ENCODE data around the gene QSOX2. TPM values are rescaled to one million over a fixed set of nuclear protein-coding genes. Genes with fewer than 3 reads are reported as not detected.
"Not testable (repeated sequence)": the region's sequence is repeated elsewhere in the genome, so short reads cannot be mapped to it uniquely, and the experiment has no call there.

Gene QSOX2
- polyA plus RNA-seq, 3 donors = 4.5 to 7.3 (median 6.8) TPM

GRCh38 chr9:136268735-136269134, 23.1 kb upstream of the QSOX2 start:
- WGBS, 3 donors = 50 to 77% (median 62%) methylated on average over 6 of the region's 6 CpGs
- no peak overlapping the region for H3K27ac ChIP-seq (ENCODE audit: low read depth, low read length)

- no peak overlapping the region for H3K27ac ChIP-seq (ENCODE audit: low read depth, low read length)
- WGBS, 3 donors = 50 to 66% (median 55%) methylated on average over 6 of the region's 6 CpGs
These were observed 22.7 kb upstream of the QSOX2 start for GRCh38 chr9:136268318-136268717.

DNA sequence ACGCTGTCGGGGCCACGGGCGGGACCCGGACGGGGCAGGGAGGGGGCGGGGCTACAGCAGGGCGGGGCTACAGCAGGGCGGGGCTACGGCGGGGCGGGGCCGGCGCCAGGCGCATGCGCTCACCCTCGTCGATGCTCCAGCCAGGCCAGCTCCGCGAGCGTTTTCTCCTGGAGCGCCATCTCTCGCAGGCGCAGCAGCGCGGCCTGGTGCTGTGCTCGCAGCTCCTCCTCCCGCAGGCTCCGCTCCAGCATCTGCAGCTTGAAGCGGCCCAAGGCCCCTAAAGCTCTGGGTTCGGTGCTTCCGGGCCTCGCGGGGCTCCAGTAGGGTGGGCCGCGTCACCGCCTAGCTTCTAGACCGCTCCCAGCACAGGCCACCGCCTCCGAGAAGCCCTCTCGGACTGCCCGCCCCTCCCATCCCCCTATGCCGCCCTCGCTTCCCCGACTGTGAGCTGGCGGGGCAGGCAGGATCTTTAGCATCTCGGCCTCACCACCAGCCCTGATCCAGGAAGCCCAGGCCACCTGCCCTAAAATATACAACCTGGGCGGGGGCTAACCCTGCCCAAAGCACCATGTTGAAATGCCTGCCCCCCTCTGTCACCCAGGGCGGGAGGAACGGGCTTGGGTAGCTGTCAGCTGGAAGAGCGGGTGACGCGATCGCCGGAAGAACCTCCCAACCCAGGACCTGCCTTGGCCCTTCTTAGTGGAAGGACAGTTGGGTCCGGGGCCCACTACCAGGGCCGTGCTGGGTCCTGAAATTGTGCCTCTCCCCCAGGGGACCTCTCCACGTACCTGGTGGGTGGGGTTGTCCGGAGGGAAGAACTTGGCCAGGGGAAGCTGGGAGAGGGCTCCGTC, 21.9 kb upstream of the QSOX2 start:
- H3K27ac ChIP-seq (ENCODE audit: low read depth, low read length) = no peak overlapping the region
- 12 to 16% (median 16%) methylated on average over 51 to 60 of the region's 60 CpGs for WGBS, 3 donors

DNA sequence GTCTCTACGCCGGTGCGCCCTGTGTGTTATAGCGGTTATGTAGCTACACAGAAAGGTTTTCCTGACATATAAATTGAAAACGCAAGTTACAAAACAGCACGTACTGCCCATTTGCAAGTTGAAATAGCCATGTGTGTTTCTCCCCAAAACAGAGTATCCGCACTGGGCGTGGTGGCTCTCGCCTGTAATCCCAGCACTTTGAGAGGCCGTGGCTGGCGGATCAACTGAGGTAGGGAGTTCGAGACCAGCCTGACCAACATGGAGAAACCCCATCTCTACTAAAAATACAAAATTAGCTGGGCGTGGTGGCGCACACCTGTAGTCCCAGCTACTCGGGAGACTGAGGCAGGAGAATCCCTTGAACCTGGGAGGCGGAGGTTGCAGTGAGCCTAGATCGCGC, 21.0 kb upstream of the QSOX2 start:
- H3K27ac ChIP-seq (ENCODE audit: low read depth, low read length) = not testable (repeated sequence)
- 89 to 90% (median 90%) methylated on average over 18 of the region's 18 CpGs for WGBS, 3 donors

GRCh38 chr9:136265561-136266355, 20.1 kb upstream of the QSOX2 start:
- WGBS, 3 donors = 88 to 95% (median 90%) methylated on average over 17 of the region's 17 CpGs
- H3K27ac ChIP-seq (ENCODE audit: low read depth, low read length) = no peak overlapping the region

GRCh38 chr9:136264441-136265405, 19.1 kb upstream of the QSOX2 start:
- 79 to 81% (median 79%) methylated on average over 22 to 24 of the region's 24 CpGs for WGBS, 3 donors
- H3K27ac ChIP-seq (ENCODE audit: low read depth, low read length) = no peak overlapping the region

DNA sequence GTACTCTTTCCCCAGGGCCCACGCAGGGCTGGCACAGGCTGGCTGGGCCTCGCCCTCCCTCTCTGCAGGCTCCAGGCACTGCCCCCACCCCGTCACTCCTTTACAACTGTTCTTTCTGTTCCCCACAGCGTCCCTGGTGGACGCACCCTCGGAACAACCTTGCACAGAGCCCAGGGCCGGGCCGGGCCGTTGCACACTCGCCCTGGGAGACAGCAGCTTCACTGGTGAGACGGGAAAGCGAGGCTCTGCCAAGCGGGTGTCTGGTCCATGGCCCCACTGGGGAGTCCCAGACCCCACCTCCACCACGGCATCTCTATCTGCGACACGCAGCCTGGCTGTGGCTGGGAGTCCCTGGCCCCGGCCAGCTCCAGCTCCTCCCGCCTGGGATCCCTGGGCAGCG, 18.4 kb upstream of the QSOX2 start:
- 77 to 85% (median 80%) methylated on average over 16 to 19 of the region's 19 CpGs for WGBS, 3 donors
- no peak overlapping the region for H3K27ac ChIP-seq (ENCODE audit: low read depth, low read length)

- H3K27ac ChIP-seq (ENCODE audit: low read depth, low read length) = no peak overlapping the region
- 89 to 95% (median 90%) methylated on average over 5 to 6 of the region's 6 CpGs for WGBS, 3 donors
These were observed 17.1 kb upstream of the QSOX2 start for GRCh38 chr9:136262671-136263178.

DNA sequence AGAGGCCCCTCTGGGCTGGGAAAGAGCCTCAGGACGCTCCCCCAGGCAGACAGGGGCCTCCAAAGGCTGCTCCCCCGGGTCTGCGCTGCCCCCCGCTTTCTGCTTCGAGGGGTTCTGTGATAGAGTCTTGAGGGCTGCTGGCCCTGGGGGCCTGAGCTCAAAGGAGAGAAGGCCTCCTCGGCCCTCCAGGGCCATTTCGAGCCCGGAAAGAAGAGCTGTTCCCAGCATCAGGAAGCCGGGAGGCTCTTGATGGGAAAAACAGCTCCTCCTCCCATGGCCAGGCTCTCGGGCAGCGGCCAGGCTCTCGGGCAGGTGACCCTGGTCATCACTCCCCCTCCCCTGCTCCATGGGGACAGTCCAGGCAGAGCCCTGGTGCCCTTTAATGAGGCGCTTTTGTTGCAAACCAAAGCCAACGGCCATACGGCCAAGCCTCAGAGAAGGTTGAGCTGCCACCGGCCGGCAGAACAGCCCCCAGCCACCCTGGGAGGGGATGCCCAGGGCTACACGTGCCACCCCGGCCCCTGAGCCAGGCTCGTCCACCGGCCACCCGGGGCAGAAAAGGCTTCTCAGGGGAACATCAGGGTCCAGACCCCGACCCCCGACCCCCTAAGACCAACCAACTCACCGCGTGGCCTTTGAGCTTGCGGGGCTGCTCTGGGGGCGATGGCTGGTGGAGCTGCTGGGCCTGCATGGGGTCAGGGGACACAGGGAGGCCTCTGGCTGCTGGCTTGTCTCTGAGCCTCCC, 16.2 kb upstream of the QSOX2 start:
- WGBS, 3 donors = 79 to 85% (median 83%) methylated on average over 24 to 28 of the region's 28 CpGs
- H3K27ac ChIP-seq (ENCODE audit: low read depth, low read length) = no peak overlapping the region

DNA sequence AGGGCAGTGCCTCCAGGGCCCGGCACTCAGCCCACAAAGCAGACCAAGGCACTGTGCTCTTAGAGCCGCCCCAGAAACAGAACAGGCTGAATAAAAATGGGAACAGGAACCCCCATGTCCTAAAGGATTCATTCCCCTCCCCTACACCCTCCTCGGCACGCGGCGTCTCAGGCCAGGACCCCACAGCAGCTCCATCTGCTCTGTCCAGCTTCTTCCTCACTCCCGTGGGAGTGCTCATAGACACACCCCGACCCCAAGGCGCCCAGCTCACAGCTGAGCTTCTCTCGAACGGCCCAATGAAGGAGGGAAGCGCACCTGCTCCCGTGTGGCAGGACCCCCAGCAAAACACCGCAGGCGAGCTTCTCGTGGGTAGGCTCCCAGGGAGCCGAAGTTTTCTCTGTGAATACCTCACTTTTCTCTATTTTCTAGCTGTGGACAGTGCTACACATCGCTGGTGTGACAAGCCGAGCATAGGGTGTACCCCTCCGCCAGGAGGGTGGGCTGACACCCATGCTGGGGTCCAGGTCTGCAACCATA, 15.4 kb upstream of the QSOX2 start:
- H3K27ac ChIP-seq (ENCODE audit: low read depth, low read length) = no peak overlapping the region
- 84 to 88% (median 86%) methylated on average over 20 of the region's 20 CpGs for WGBS, 3 donors

DNA sequence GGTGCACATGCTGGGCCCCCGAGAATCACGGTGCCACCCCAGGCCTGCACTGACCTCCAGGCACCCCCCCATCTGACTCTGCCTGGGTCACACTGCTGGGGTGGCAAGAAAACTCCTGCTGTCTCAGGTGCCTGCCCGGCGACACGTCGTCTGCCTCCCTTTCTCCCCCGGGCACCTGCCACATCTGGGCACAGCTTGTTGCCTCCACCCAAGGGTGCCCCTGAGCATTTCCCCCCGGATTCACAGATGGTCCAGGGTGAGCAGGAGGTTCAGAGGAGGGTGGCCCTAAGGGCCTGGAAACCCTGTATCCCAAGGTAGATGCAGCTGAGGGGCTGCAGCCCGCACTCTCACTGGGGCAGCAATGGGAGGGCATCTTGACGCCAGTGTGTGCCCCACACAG, 14.9 kb upstream of the QSOX2 start:
- 89 to 95% (median 91%) methylated on average over 10 of the region's 10 CpGs for WGBS, 3 donors
- H3K27ac ChIP-seq (ENCODE audit: low read depth, low read length) = no peak overlapping the region

DNA sequence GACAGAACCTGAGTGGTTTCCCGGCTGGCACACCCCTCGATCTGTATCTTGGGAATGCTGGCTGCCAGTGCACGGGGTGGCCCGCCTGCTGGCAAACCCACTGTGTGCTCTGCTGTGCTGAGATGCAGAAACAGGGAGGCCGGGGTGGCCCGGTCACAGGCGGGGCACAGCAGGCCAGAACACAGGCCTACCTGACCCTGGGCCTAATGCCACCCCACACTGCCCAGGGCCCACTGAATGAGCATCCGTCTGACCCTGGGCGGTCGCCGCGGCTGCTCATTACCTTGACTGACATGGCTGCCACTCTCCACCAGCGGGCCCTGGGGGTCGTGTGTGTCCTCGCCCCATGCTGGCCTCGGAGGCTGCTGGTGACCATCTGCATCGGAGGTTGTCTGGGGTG, 14.2 kb upstream of the QSOX2 start:
- 89 to 93% (median 90%) methylated on average over 14 to 17 of the region's 17 CpGs for WGBS, 3 donors
- H3K27ac ChIP-seq (ENCODE audit: low read depth, low read length) = no peak overlapping the region

DNA sequence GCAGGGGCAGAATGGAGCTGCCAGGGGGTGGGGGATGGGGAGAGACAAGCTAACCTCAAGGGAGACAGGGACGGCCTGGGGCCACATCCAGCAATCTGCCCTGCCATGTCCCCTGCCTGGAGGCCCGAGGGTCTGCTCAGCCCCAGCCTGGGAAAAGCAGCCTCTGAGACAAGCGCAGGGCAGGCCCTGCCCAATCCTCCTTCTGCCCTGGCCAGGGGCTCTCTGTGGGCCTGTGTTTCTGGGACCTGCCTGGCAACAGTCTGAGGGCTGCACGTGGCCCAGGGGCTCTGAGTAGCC, 13.9 kb upstream of the QSOX2 start:
- 52 to 88% (median 67%) methylated on average over 4 of the region's 4 CpGs for WGBS, 3 donors
- H3K27ac ChIP-seq (ENCODE audit: low read depth, low read length) = no peak overlapping the region

GRCh38 chr9:136258786-136259516, 13.3 kb upstream of the QSOX2 start:
- H3K27ac ChIP-seq (ENCODE audit: low read depth, low read length) = no peak overlapping the region
- 75 to 85% (median 76%) methylated on average over 22 of the region's 22 CpGs for WGBS, 3 donors

GRCh38 chr9:136258299-136258625, 12.7 kb upstream of the QSOX2 start:
- WGBS, 3 donors = 78 to 86% (median 85%) methylated on average over 13 of the region's 13 CpGs
- H3K27ac ChIP-seq (ENCODE audit: low read depth, low read length) = no peak overlapping the region

GRCh38 chr9:136257381-136258298, 12.0 kb upstream of the QSOX2 start:
- WGBS, 3 donors = 81 to 87% (median 85%) methylated on average over 36 to 39 of the region's 39 CpGs
- no peak overlapping the region for H3K27ac ChIP-seq (ENCODE audit: low read depth, low read length)

Measured in adipose tissue (tissue), 3 donors.